Thyroid gland (tissue), 4 donors: ENCODE measurements around the gene MAPK10.

Experiments
- POLR2A ChIP-seq, 2 donors: fragments of 450-650 bp; IDR thresholded peaks; one replicate each; pipeline ENCODE4 v1.6.1; 2017; ENCODE audit warnings: antibody characterized with exemption in 2 of 2, mild to moderate bottlenecking in 2 of 2, moderate library complexity in 1 of 2
- TF ChIP-seq, protein P1 (sequence below), 6 experiments: fragments of 200-600 bp in 3 of 6; fragments of 450-650 bp in 3 of 6; sonication (generic) in 3 of 6; IDR thresholded peaks; one replicate each; pipeline ENCODE4 v1.5.1; 2016 to 2019; ENCODE audit warnings: antibody characterized with exemption in 6 of 6, mild to moderate bottlenecking in 2 of 6, inconsistent platforms in 1 of 6, moderate library complexity in 1 of 6

DNA sequence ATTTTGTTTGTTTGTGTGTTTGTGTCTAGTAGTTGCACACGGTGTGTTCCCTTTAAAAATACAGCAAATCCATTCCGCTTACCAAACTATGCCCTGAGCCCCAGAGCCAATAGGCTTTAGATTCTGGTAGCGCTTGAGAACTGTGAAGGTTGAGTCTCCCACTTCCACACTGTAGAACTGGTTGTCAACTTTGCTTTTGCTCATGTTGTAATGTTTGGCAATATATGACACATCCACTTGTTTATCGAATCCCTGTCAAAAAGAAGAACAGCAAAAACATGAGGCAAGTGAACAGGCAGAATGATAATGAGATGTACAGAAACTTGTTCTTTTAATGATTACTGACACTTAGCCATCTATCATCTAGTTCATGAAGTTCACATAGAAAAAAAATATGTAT, 200.6 kb downstream of the MAPK10 start:
- no peak for TF ChIP-seq POLR2A (IDR thresholded peaks at IDR 0.05)
- TF ChIP-seq, protein P1, sequence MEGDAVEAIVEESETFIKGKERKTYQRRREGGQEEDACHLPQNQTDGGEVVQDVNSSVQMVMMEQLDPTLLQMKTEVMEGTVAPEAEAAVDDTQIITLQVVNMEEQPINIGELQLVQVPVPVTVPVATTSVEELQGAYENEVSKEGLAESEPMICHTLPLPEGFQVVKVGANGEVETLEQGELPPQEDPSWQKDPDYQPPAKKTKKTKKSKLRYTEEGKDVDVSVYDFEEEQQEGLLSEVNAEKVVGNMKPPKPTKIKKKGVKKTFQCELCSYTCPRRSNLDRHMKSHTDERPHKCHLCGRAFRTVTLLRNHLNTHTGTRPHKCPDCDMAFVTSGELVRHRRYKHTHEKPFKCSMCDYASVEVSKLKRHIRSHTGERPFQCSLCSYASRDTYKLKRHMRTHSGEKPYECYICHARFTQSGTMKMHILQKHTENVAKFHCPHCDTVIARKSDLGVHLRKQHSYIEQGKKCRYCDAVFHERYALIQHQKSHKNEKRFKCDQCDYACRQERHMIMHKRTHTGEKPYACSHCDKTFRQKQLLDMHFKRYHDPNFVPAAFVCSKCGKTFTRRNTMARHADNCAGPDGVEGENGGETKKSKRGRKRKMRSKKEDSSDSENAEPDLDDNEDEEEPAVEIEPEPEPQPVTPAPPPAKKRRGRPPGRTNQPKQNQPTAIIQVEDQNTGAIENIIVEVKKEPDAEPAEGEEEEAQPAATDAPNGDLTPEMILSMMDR (IDR thresholded peaks at IDR 0.05), result no peak
